Measurements from ENCODE around the gene LCE2B. TPM values are rescaled to one million over a fixed set of nuclear protein-coding genes. Genes with fewer than 3 reads are reported as not detected.
"Not testable (repeated sequence)": the region's sequence is repeated elsewhere in the genome, so short reads cannot be mapped to it uniquely, and the experiment has no call there.

The LCE2B gene
- total RNA-seq, 3 donors from 2014 or later = not detected

DNA sequence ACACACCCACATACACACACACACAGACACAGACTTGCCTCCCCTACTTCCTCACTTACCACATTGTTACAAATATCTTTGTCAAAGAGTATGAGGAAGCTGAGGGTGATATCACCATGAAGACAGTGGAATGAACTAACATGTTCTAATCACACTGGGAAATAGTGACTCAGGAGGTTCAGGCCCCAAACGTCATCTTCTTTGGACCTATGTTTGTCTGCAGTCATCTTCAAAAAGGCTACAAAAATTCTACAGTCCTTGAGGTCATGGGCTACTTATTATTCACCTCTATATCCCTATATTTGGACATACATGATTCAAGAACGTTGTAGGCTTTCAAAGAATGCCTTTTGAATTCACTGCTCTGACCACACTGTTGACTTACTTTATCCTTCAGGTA lies 12.9 kb upstream of the LCE2B start:
- intact Hi-C loops (cut with DNase I; ENCODE audit: low total_unique reads) = no loop called here
- H3K9me3 ChIP-seq = no peaks in the 10 kb centered on the region

GRCh38 chr1:152674983-152675382 lies 10.9 kb upstream of the LCE2B start, which contains the start of gene LCE2C:
TSS of gene LCE2C (plus strand) at chr1:152675279. CDS start at chr1:152676016, 737 bp downstream.
- DNase-seq (ENCODE audit: low spot score in 2 of 2); H3K4me1 ChIP-seq; intact Hi-C loops (cut with DNase I; ENCODE audit: low total_unique reads); H3K9me3 ChIP-seq; H3K27me3 ChIP-seq; H3K27ac ChIP-seq; H3K4me3 ChIP-seq; H3K36me3 ChIP-seq: not testable (repeated sequence)

More for the DNA sequence above, 12.9 kb upstream of the LCE2B start:
- no peak for TF ChIP-seq POLR2AphosphoS5 (IDR thresholded peaks at IDR 0.05)
- TF ChIP-seq, protein P1, sequence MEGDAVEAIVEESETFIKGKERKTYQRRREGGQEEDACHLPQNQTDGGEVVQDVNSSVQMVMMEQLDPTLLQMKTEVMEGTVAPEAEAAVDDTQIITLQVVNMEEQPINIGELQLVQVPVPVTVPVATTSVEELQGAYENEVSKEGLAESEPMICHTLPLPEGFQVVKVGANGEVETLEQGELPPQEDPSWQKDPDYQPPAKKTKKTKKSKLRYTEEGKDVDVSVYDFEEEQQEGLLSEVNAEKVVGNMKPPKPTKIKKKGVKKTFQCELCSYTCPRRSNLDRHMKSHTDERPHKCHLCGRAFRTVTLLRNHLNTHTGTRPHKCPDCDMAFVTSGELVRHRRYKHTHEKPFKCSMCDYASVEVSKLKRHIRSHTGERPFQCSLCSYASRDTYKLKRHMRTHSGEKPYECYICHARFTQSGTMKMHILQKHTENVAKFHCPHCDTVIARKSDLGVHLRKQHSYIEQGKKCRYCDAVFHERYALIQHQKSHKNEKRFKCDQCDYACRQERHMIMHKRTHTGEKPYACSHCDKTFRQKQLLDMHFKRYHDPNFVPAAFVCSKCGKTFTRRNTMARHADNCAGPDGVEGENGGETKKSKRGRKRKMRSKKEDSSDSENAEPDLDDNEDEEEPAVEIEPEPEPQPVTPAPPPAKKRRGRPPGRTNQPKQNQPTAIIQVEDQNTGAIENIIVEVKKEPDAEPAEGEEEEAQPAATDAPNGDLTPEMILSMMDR (IDR thresholded peaks at IDR 0.05) = no peak
- no peak for TF ChIP-seq POLR2A (IDR thresholded peaks at IDR 0.05)
- Histone ChIP-seq H3K27ac (no peak overlapping the region), H3K4me1 (no peaks in the 10 kb centered on the region), H3K4me3 (no peak overlapping the region), H3K36me3 (no peaks in the 10 kb centered on the region), H3K27me3 (no peaks in the 10 kb centered on the region)
- DNase-seq (ENCODE audit: low spot score in 2 of 2) = no peak

DNA sequence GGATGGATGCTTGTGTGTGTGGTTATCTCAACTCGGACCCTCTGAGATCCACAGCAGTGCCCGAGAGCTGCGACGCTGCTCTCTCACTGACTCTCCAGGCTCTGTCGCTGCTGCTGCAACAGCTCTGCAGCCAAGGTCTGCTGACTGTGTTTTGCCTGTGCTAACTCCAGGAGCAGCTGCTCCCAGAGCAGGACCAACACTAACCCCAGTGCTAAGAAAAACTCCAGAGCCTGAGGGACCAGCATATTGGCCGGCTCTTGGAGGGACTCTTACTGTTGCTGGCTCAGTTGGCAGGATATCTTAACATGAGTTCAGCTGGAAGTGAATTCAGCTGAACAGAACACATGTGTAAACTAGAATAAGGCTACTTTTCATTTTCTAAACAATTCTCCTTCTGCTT lies 6.5 kb upstream of the LCE2B start:
- no peaks in the 10 kb centered on the region for H3K27me3 ChIP-seq
- no peak overlapping the region for H3K4me3 ChIP-seq
- H3K36me3 ChIP-seq = no peaks in the 10 kb centered on the region
- H3K9me3 ChIP-seq = no peaks in the 10 kb centered on the region
- intact Hi-C loops (cut with DNase I; ENCODE audit: low total_unique reads) = no loop called here
- H3K27ac ChIP-seq = no peak overlapping the region
- H3K4me1 ChIP-seq = no peaks in the 10 kb centered on the region
- no peak for DNase-seq (ENCODE audit: low spot score in 2 of 2)
- TF ChIP-seq POLR2AphosphoS5 (IDR thresholded peaks at IDR 0.05) (no peak), POLR2A (IDR thresholded peaks at IDR 0.05) (no peak)
- TF ChIP-seq, protein P1 (IDR thresholded peaks at IDR 0.05) = no peak

DNA sequence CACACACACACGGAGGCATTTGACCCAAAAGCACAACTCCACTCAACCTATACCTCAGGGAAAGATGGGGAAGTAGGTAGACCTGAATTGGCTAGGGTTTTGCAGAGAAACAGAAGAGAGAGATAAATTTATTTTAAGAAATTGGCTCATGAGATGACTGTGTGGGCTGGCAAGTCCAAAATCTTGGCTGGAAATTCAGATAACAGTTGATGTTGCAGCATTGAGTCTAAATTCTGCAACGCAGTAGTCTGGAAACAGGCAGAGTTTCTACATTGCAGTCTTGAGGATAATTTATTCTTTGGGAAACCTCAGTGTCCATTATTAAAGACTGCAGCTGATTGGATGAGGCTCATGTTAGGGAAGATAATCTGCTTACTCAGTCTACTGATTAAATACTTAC lies 4.3 kb upstream of the LCE2B start:
- no peaks in the 10 kb centered on the region for H3K36me3 ChIP-seq
- no peak overlapping the region for H3K27ac ChIP-seq
- no peaks in the 10 kb centered on the region for H3K4me1 ChIP-seq
- H3K4me3 ChIP-seq = no peak overlapping the region
- intact Hi-C loops (cut with DNase I; ENCODE audit: low total_unique reads) = no loop called here
- TF ChIP-seq POLR2A (IDR thresholded peaks at IDR 0.05) (no peak), POLR2AphosphoS5 (IDR thresholded peaks at IDR 0.05) (no peak)
- TF ChIP-seq, protein P1 (IDR thresholded peaks at IDR 0.05) = no peak
- H3K9me3 ChIP-seq = no peaks in the 10 kb centered on the region
- DNase-seq (ENCODE audit: low spot score in 2 of 2) = no peak
- H3K27me3 ChIP-seq = no peaks in the 10 kb centered on the region

GRCh38 chr1:152683846-152684245 lies 2.1 kb upstream of the LCE2B start:
- no peak for TF ChIP-seq POLR2AphosphoS5 (IDR thresholded peaks at IDR 0.05)
- TF ChIP-seq POLR2A (IDR thresholded peaks at IDR 0.05) = no peak
- TF ChIP-seq, protein P1 (IDR thresholded peaks at IDR 0.05) = no peak
- no peak overlapping the region for H3K27ac ChIP-seq
- intact Hi-C loops (cut with DNase I; ENCODE audit: low total_unique reads) = no loop called here
- H3K36me3 ChIP-seq = no peaks in the 10 kb centered on the region
- no peak for DNase-seq (ENCODE audit: low spot score in 2 of 2)
- H3K4me3 ChIP-seq = no peak overlapping the region
- no peaks in the 10 kb centered on the region for H3K27me3 ChIP-seq
- H3K9me3 ChIP-seq = no peaks in the 10 kb centered on the region
- H3K4me1 ChIP-seq = no peaks in the 10 kb centered on the region
